SK-N-MC (cell line): Measurements from ENCODE around the gene MAPKBP1.

Experiments
- EZH2 ChIP-seq: fragments of 200-600 bp; sonication (generic); IDR thresholded peaks from one replicate; pipeline ENCODE4 v1.6.1; 2017; ENCODE audit warnings: antibody characterized with exemption
- FOXP2 ChIP-seq: optimal IDR thresholded peaks from 2 replicates; pipeline ENCODE3; 2011; ENCODE audit warnings: mild to moderate bottlenecking, moderate library complexity; ENCODE audit not compliant: insufficient read depth; ENCODE audit errors: extremely low read length, control extremely low read depth
- POLR2AphosphoS5 ChIP-seq: IDR thresholded peaks from 2 replicates; pipeline ENCODE4 v1.6.1; 2012; ENCODE audit warnings: mild to moderate bottlenecking, low read depth, low read length, borderline replicate concordance

- TF ChIP-seq EZH2 (no peak), POLR2AphosphoS5 (no peak), FOXP2 (no peak)
Observed at GRCh38 chr15:41856716-41857115, 82.4 kb downstream of the MAPKBP1 start.
